Measurements from ENCODE around the gene DPP6.

DPP6 gene

GRCh38 chr7:154695836-154696235 is 643.6 kb downstream of the DPP6 start:
- no peak overlapping the region for H3K4me3 ChIP-seq (ENCODE audit: low read length in 2 of 2)
- no peaks in the 10 kb centered on the region for H3K27me3 ChIP-seq (ENCODE audit: control insufficient read depth in 1 of 2, insufficient read depth in 2 of 2, low read length in 2 of 2)
- no peaks in the 10 kb centered on the region for H3K9me3 ChIP-seq (ENCODE audit: control insufficient read depth in 2 of 2, low read length in 2 of 2)
- H3K27ac ChIP-seq (ENCODE audit: low read length), result no peak overlapping the region
- H3K4me1 ChIP-seq (ENCODE audit: control insufficient read depth, insufficient read depth, low read length), result no peaks in the 10 kb centered on the region
- no peaks in the 10 kb centered on the region for H3K36me3 ChIP-seq (ENCODE audit: control insufficient read depth in 2 of 2, insufficient read depth in 2 of 2, low read length in 2 of 2)
- no peak overlapping the region for H3K9ac ChIP-seq (ENCODE audit: low read length in 2 of 2)

- H3K27ac ChIP-seq (ENCODE audit: low read length), result no peak overlapping the region
- H3K4me3 ChIP-seq (ENCODE audit: low read length in 2 of 2), result no peak overlapping the region
- no peaks in the 10 kb centered on the region for H3K9me3 ChIP-seq (ENCODE audit: control insufficient read depth in 2 of 2, low read length in 2 of 2)
- no peaks in the 10 kb centered on the region for H3K27me3 ChIP-seq (ENCODE audit: control insufficient read depth in 1 of 2, insufficient read depth in 2 of 2, low read length in 2 of 2)
- H3K9ac ChIP-seq (ENCODE audit: low read length in 2 of 2), result no peak overlapping the region
- no peaks in the 10 kb centered on the region for H3K4me1 ChIP-seq (ENCODE audit: control insufficient read depth, insufficient read depth, low read length)
- no peaks in the 10 kb centered on the region for H3K36me3 ChIP-seq (ENCODE audit: control insufficient read depth in 2 of 2, insufficient read depth in 2 of 2, low read length in 2 of 2)
Observed at GRCh38 chr7:154696556-154696955, 644.4 kb downstream of the DPP6 start.

- Histone ChIP-seq H3K27me3 (ENCODE audit: control insufficient read depth in 1 of 2, insufficient read depth in 2 of 2, low read length in 2 of 2) (no peaks in the 10 kb centered on the region), H3K9ac (ENCODE audit: low read length in 2 of 2) (no peak overlapping the region), H3K4me3 (ENCODE audit: low read length in 2 of 2) (no peak overlapping the region), H3K36me3 (ENCODE audit: control insufficient read depth in 2 of 2, insufficient read depth in 2 of 2, low read length in 2 of 2) (no peaks in the 10 kb centered on the region), H3K4me1 (ENCODE audit: control insufficient read depth, insufficient read depth, low read length) (no peaks in the 10 kb centered on the region), H3K9me3 (ENCODE audit: control insufficient read depth in 2 of 2, low read length in 2 of 2) (no peaks in the 10 kb centered on the region), H3K27ac (ENCODE audit: low read length) (no peak overlapping the region)
Observed at GRCh38 chr7:154698726-154699291, 646.6 kb downstream of the DPP6 start.

- H3K4me3 ChIP-seq (ENCODE audit: low read length in 2 of 2), result no peak overlapping the region
- H3K27ac ChIP-seq (ENCODE audit: low read length), result no peak overlapping the region
- no peaks in the 10 kb centered on the region for H3K27me3 ChIP-seq (ENCODE audit: control insufficient read depth in 1 of 2, insufficient read depth in 2 of 2, low read length in 2 of 2)
- H3K36me3 ChIP-seq (ENCODE audit: control insufficient read depth in 2 of 2, insufficient read depth in 2 of 2, low read length in 2 of 2), result no peaks in the 10 kb centered on the region
- peaks cover 0 to under 1% of the 10 kb centered on the region in 2 donors for H3K9me3 ChIP-seq (ENCODE audit: control insufficient read depth in 2 of 2, low read length in 2 of 2)
- no peaks in the 10 kb centered on the region for H3K4me1 ChIP-seq (ENCODE audit: control insufficient read depth, insufficient read depth, low read length)
- no peak overlapping the region for H3K9ac ChIP-seq (ENCODE audit: low read length in 2 of 2)
Observed at GRCh38 chr7:154699417-154699816, 647.2 kb downstream of the DPP6 start.

GRCh38 chr7:154709840-154710520 is 657.8 kb downstream of the DPP6 start:
- Histone ChIP-seq H3K36me3 (ENCODE audit: control insufficient read depth in 2 of 2, insufficient read depth in 2 of 2, low read length in 2 of 2) (no peaks in the 10 kb centered on the region), H3K9ac (ENCODE audit: low read length in 2 of 2) (no peak overlapping the region), H3K27me3 (ENCODE audit: control insufficient read depth in 1 of 2, insufficient read depth in 2 of 2, low read length in 2 of 2) (no peaks in the 10 kb centered on the region), H3K4me3 (ENCODE audit: low read length in 2 of 2) (no peak overlapping the region), H3K4me1 (ENCODE audit: control insufficient read depth, insufficient read depth, low read length) (no peaks in the 10 kb centered on the region), H3K9me3 (ENCODE audit: control insufficient read depth in 2 of 2, low read length in 2 of 2) (peaks cover 0 to 5% of the 10 kb centered on the region in 2 donors), H3K27ac (ENCODE audit: low read length) (no peak overlapping the region)

- Histone ChIP-seq H3K27me3 (ENCODE audit: control insufficient read depth in 1 of 2, insufficient read depth in 2 of 2, low read length in 2 of 2) (no peaks in the 10 kb centered on the region), H3K9me3 (ENCODE audit: control insufficient read depth in 2 of 2, low read length in 2 of 2) (no peaks in the 10 kb centered on the region), H3K36me3 (ENCODE audit: control insufficient read depth in 2 of 2, insufficient read depth in 2 of 2, low read length in 2 of 2) (no peaks in the 10 kb centered on the region), H3K4me3 (ENCODE audit: low read length in 2 of 2) (no peak overlapping the region), H3K4me1 (ENCODE audit: control insufficient read depth, insufficient read depth, low read length) (no peaks in the 10 kb centered on the region), H3K9ac (ENCODE audit: low read length in 2 of 2) (no peak overlapping the region), H3K27ac (ENCODE audit: low read length) (no peak overlapping the region)
Observed at GRCh38 chr7:154720016-154720415, 667.8 kb downstream of the DPP6 start.

- H3K36me3 ChIP-seq (ENCODE audit: control insufficient read depth in 2 of 2, insufficient read depth in 2 of 2, low read length in 2 of 2), result no peaks in the 10 kb centered on the region
- H3K27ac ChIP-seq (ENCODE audit: low read length), result no peak overlapping the region
Observed at GRCh38 chr7:154721086-154721485, 668.9 kb downstream of the DPP6 start.

GRCh38 chr7:154726368-154726767 is 674.2 kb downstream of the DPP6 start:
- Histone ChIP-seq H3K36me3 (ENCODE audit: control insufficient read depth in 2 of 2, insufficient read depth in 2 of 2, low read length in 2 of 2) (no peaks in the 10 kb centered on the region), H3K4me3 (ENCODE audit: low read length in 2 of 2) (no peak overlapping the region), H3K27ac (ENCODE audit: low read length) (no peak overlapping the region), H3K9ac (ENCODE audit: low read length in 2 of 2) (no peak overlapping the region), H3K4me1 (ENCODE audit: control insufficient read depth, insufficient read depth, low read length) (no peaks in the 10 kb centered on the region), H3K9me3 (ENCODE audit: control insufficient read depth in 2 of 2, low read length in 2 of 2) (no peaks in the 10 kb centered on the region), H3K27me3 (ENCODE audit: control insufficient read depth in 1 of 2, insufficient read depth in 2 of 2, low read length in 2 of 2) (no peaks in the 10 kb centered on the region)

More at GRCh38 chr7:154721086-154721485, 668.9 kb downstream of the DPP6 start:
- Histone ChIP-seq H3K9ac (ENCODE audit: low read length in 2 of 2) (no peak overlapping the region), H3K27me3 (ENCODE audit: control insufficient read depth in 1 of 2, insufficient read depth in 2 of 2, low read length in 2 of 2) (no peaks in the 10 kb centered on the region), H3K9me3 (ENCODE audit: control insufficient read depth in 2 of 2, low read length in 2 of 2) (no peaks in the 10 kb centered on the region), H3K4me1 (ENCODE audit: control insufficient read depth, insufficient read depth, low read length) (no peaks in the 10 kb centered on the region), H3K4me3 (ENCODE audit: low read length in 2 of 2) (no peak overlapping the region)

- no peaks in the 10 kb centered on the region for H3K27me3 ChIP-seq (ENCODE audit: control insufficient read depth in 1 of 2, insufficient read depth in 2 of 2, low read length in 2 of 2)
- H3K4me3 ChIP-seq (ENCODE audit: low read length in 2 of 2), result no peak overlapping the region
- no peaks in the 10 kb centered on the region for H3K4me1 ChIP-seq (ENCODE audit: control insufficient read depth, insufficient read depth, low read length)
Observed at GRCh38 chr7:154729056-154729455, 676.9 kb downstream of the DPP6 start.

GRCh38 chr7:154735766-154736165 is 683.6 kb downstream of the DPP6 start:
- Histone ChIP-seq H3K27ac (ENCODE audit: low read length) (no peak overlapping the region), H3K27me3 (ENCODE audit: control insufficient read depth in 1 of 2, insufficient read depth in 2 of 2, low read length in 2 of 2) (no peaks in the 10 kb centered on the region), H3K4me1 (ENCODE audit: control insufficient read depth, insufficient read depth, low read length) (no peaks in the 10 kb centered on the region), H3K36me3 (ENCODE audit: control insufficient read depth in 2 of 2, insufficient read depth in 2 of 2, low read length in 2 of 2) (no peaks in the 10 kb centered on the region), H3K4me3 (ENCODE audit: low read length in 2 of 2) (no peak overlapping the region), H3K9me3 (ENCODE audit: control insufficient read depth in 2 of 2, low read length in 2 of 2) (no peaks in the 10 kb centered on the region), H3K9ac (ENCODE audit: low read length in 2 of 2) (no peak overlapping the region)

More at GRCh38 chr7:154729056-154729455, 676.9 kb downstream of the DPP6 start:
- no peak overlapping the region for H3K9ac ChIP-seq (ENCODE audit: low read length in 2 of 2)
- no peak overlapping the region for H3K27ac ChIP-seq (ENCODE audit: low read length)
- H3K9me3 ChIP-seq (ENCODE audit: control insufficient read depth in 2 of 2, low read length in 2 of 2), result no peaks in the 10 kb centered on the region
- H3K36me3 ChIP-seq (ENCODE audit: control insufficient read depth in 2 of 2, insufficient read depth in 2 of 2, low read length in 2 of 2), result no peaks in the 10 kb centered on the region

- Histone ChIP-seq H3K36me3 (ENCODE audit: control insufficient read depth in 2 of 2, insufficient read depth in 2 of 2, low read length in 2 of 2) (no peaks in the 10 kb centered on the region), H3K27me3 (ENCODE audit: control insufficient read depth in 1 of 2, insufficient read depth in 2 of 2, low read length in 2 of 2) (no peaks in the 10 kb centered on the region), H3K4me3 (ENCODE audit: low read length in 2 of 2) (no peak overlapping the region), H3K9ac (ENCODE audit: low read length in 2 of 2) (no peak overlapping the region), H3K9me3 (ENCODE audit: control insufficient read depth in 2 of 2, low read length in 2 of 2) (no peaks in the 10 kb centered on the region), H3K27ac (ENCODE audit: low read length) (no peak overlapping the region), H3K4me1 (ENCODE audit: control insufficient read depth, insufficient read depth, low read length) (no peaks in the 10 kb centered on the region)
Observed at GRCh38 chr7:154736389-154736788, 684.2 kb downstream of the DPP6 start.
